GM12878 (cell line): ENCODE results near the gene POLK. TPM values are rescaled to one million over a fixed set of nuclear protein-coding genes. Genes with fewer than 3 reads are reported as not detected.
"Not testable (repeated sequence)": the region's sequence is repeated elsewhere in the genome, so short reads cannot be mapped to it uniquely, and the experiment has no call there.

ENCODE experiments used
- ATAC-seq: fragments of 200-7000 bp; cut with Tn5 transposase; 3 replicates; pipeline ENCODE4 v1.9.1; 2020; ENCODE audit warnings: mild to moderate bottlenecking, moderate library complexity
- BruUV-seq: library from RNA; stranded (reverse); fragments of 400-500 nt; replicated peaks from 2 replicates; lab custom pipeline; 2021; lab: Mats Ljungman, UMichigan
- CTCF ChIA-PET: fragments of 300-600 bp; sonication (Branson Sonifier 250); formaldehyde crosslinking; extraction: SDS; loops from one replicate; lab custom pipeline; 2021; ENCODE audit warnings: inconsistent platforms; lab: Yijun Ruan, JAX
- POLR2A ChIA-PET: fragments of 350-600 bp; formaldehyde crosslinking; extraction: SDS; loops from one replicate; lab custom pipeline; 2021; ENCODE audit warnings: inconsistent platforms; lab: Charles Lee
- RAD21 ChIA-PET: fragments of 300-600 bp; sonication (Branson Sonifier 250); formaldehyde crosslinking; loops from one replicate; lab custom pipeline; 2023; ENCODE audit warnings: antibody characterized with exemption; ENCODE audit not compliant: unreplicated experiment; lab: Charles Lee
- SMC1A ChIA-PET: fragments of 300-600 bp; sonication (Branson Sonifier 250); formaldehyde crosslinking; loops from one replicate; lab custom pipeline; 2023; ENCODE audit not compliant: unreplicated experiment, uncharacterized antibody; lab: Charles Lee
- DNase-seq: peaks from one replicate; pipeline ENCODE4 v3.0.0-alpha.2; 2011; ENCODE audit warnings: low read depth, low spot score
- FAIRE-seq: peaks from 3 replicates; lab custom pipeline; 2011; peaks lifted over from hg19 to GRCh38; lab: Jason Lieb, UNC
- H2AFZ ChIP-seq: 2 replicates; pipeline ENCODE4 v1.6.0; 2011; ENCODE audit warnings: low read depth, low read length, control low read depth; ENCODE audit not compliant: control insufficient read depth
- H3K27ac ChIP-seq: 2 replicates; pipeline ENCODE4 v1.5.1; 2011; ENCODE audit warnings: control low read depth; ENCODE audit not compliant: control insufficient read depth, insufficient read depth
- H3K27me3 ChIP-seq, 2 experiments: replicated peaks in 1 of 2; 2 replicates each; pipeline versions ENCODE4 v1.6.0 to v1.6.1; 2011; ENCODE audit warnings: low read length in 1 of 2; ENCODE audit not compliant: control insufficient read depth in 2 of 2, insufficient read depth in 2 of 2
- H3K36me3 ChIP-seq, 2 experiments: 2 replicates each; pipeline ENCODE4 v1.5.1; 2011; ENCODE audit warnings: low read length in 1 of 2; ENCODE audit not compliant: control insufficient read depth in 2 of 2, insufficient read depth in 2 of 2
- H3K4me1 ChIP-seq: 2 replicates; pipeline ENCODE4 v1.6.1; 2011; ENCODE audit warnings: mild to moderate bottlenecking, low read length, moderate library complexity, mixed read lengths; ENCODE audit not compliant: control insufficient read depth, insufficient read depth
- H3K4me2 ChIP-seq: 2 replicates; pipeline ENCODE4 v1.6.0; 2011; ENCODE audit warnings: control low read depth; ENCODE audit not compliant: control insufficient read depth, insufficient read depth
- H3K4me3 ChIP-seq: fragments of 200-600 bp; sonication (generic); 2 replicates; pipeline ENCODE4 v1.5.1; 2016
- H3K79me2 ChIP-seq: 2 replicates; pipeline ENCODE4 v1.6.0; 2011; ENCODE audit warnings: low read length; ENCODE audit not compliant: control insufficient read depth, insufficient read depth
- H3K9ac ChIP-seq: 2 replicates; pipeline ENCODE4 v1.8.0; 2011; ENCODE audit warnings: low read length, control low read depth, mixed read lengths; ENCODE audit not compliant: control insufficient read depth, insufficient read depth
- H3K9me3 ChIP-seq: replicated peaks from 3 replicates; pipeline ENCODE4 v1.5.1; 2011; ENCODE audit warnings: mild to moderate bottlenecking, low read length; ENCODE audit not compliant: control insufficient read depth, insufficient read depth
- H4K20me1 ChIP-seq: 2 replicates; pipeline ENCODE4 v1.6.0; 2011; ENCODE audit not compliant: control insufficient read depth, insufficient read depth
- BHLHE40 ChIP-seq, 2 experiments: fragments of 450-650 bp in 1 of 2; IDR thresholded peaks; 2 replicates each; pipeline ENCODE4 v1.6.1; 2011 to 2017; ENCODE audit warnings: low read depth in 2 of 2, borderline replicate concordance in 1 of 2, improper control_type of control experiment in 1 of 2, low read length in 1 of 2, mild to moderate bottlenecking in 1 of 2
- BRCA1 ChIP-seq: IDR thresholded peaks from 2 replicates; pipeline ENCODE4 v1.6.1; 2011; ENCODE audit warnings: low read depth, low read length, improper control_type of control experiment
- CREM ChIP-seq: IDR thresholded peaks from 2 replicates; pipeline ENCODE4 v1.6.1; 2014; ENCODE audit warnings: antibody characterized with exemption, low read depth
- E2F4 ChIP-seq: IDR thresholded peaks from 2 replicates; pipeline ENCODE4 v1.6.1; 2012; ENCODE audit warnings: low read depth, low read length, improper control_type of control experiment
- E4F1 ChIP-seq: fragments of 450-650 bp; IDR thresholded peaks from 2 replicates; pipeline ENCODE4 v1.6.1; 2018; ENCODE audit warnings: borderline replicate concordance, mild to moderate bottlenecking; ENCODE audit not compliant: partially characterized antibody
- HDAC2 ChIP-seq: fragments of 200-600 bp; sonication (generic); IDR thresholded peaks from 2 replicates; pipeline ENCODE4 v1.6.1; 2017
- MEF2B ChIP-seq: fragments of 450-650 bp; IDR thresholded peaks from 2 replicates; pipeline ENCODE4 v1.6.1; 2018; ENCODE audit warnings: mild to moderate bottlenecking, moderate library complexity; ENCODE audit not compliant: partially characterized antibody, poor library complexity, severe bottlenecking
- RBBP5 ChIP-seq: fragments of 200-600 bp; sonication (generic); conservative IDR thresholded peaks from 2 replicates; pipeline ENCODE4 v1.6.1; 2016
- SKIL ChIP-seq: fragments of 450-650 bp; IDR thresholded peaks from 2 replicates; pipeline ENCODE4 v1.6.1; 2017; ENCODE audit warnings: mild to moderate bottlenecking, low read depth, inconsistent platforms; ENCODE audit not compliant: poor library complexity, severe bottlenecking
- SMC3 ChIP-seq: IDR thresholded peaks from 2 replicates; pipeline ENCODE4 v1.6.1; 2011; ENCODE audit warnings: low read length, improper control_type of control experiment, borderline replicate concordance
- WGBS: methylation state at CpG from one replicate; pipeline ENCODE4 v1.1.6; 2016; ENCODE audit warnings: low lambda C conversion rate; ENCODE audit not compliant: insufficient replicate concordance, insufficient coverage; ENCODE audit errors: missing lambda C conversion rate; 5-methylcytosine and 5-hydroxymethylcytosine counted together
- in situ Hi-C: fragments of 300-500 bp; cut with MboI; formaldehyde crosslinking; loops from 9 replicates; pipeline ENCODE4 v1.14.3; 2018; ENCODE audit warnings: mixed read lengths
- intact Hi-C: fragments of 100-400 bp; cut with micrococcal nuclease; formaldehyde crosslinking; loops from one replicate; pipeline ENCODE4 v1.14.2; 2022; ENCODE audit not compliant: unreplicated experiment
- polyA plus RNA-seq, 11 experiments: library from polyadenylated mRNA; depleted of rRNA in 4 of 11; unstranded in 6 of 11; stranded (reverse) in 5 of 11; fragments of >200 nt; fragmentation: Nextera tagmentation in 4 of 11; fragmentation: Illumina TruSeq in 1 of 11; extraction: Ambion mirVana in 4 of 11; extraction: Trizol in 1 of 11; gene quantifications; 1 replicate in 1 of 11; 2 replicates in 10 of 11; pipeline versions ENCODE4 v1.2.1 to v1.2.3, GENCODE V29; 2011 to 2016; ENCODE audit warnings: inconsistent platforms in 2 of 11, missing spikeins in 2 of 11, low read depth in 1 of 11
- total RNA-seq, 4 experiments: library from RNA; depleted of rRNA in 3 of 4; stranded (reverse); fragments of >200 nt in 3 of 4; fragmentation: Illumina TruSeq in 1 of 4; extraction: Trizol in 1 of 4; gene quantifications; 2 replicates each; pipeline versions ENCODE4 v1.2.1 to v1.2.3, GENCODE V29; 2013 to 2021

POLK gene
- total and polyA plus RNA-seq, 10 of the 15 experiments (the other 5 are each of a cell fraction or from before 2014, with no cell fraction given) = 10.4 to 47.6 (median 29.0) TPM

GRCh38 chr5:75607341-75607740, 95.7 kb downstream of the POLK start:
- H2AFZ ChIP-seq, FAIRE-seq, H3K4me2 ChIP-seq, H3K36me3 ChIP-seq, H4K20me1 ChIP-seq, H3K4me1 ChIP-seq, H3K79me2 ChIP-seq, BruUV-seq, intact Hi-C loops, H3K4me3 ChIP-seq, H3K9me3 ChIP-seq, H3K27me3 ChIP-seq, H3K27ac ChIP-seq, H3K9ac ChIP-seq, in situ Hi-C loops, DNase-seq: not testable (repeated sequence)
- ChIA-PET SMC1A (interaction anchor here (1.0 to 1.2 kb wide), 4 partner anchors 9 to 74 kb away, joined by 3 to 4 read pairs (median 3); no protein-coding TSS in a partner anchor), CTCF (interaction anchor here (0.9 to 1.8 kb wide), 3 partner anchors 9 to 73 kb away, joined by 3 to 7 read pairs (median 4); no protein-coding TSS in a partner anchor), POLR2A (interaction anchor here (0.6 kb wide), 3 partner anchors 13 to 767 kb away, joined by 3 to 7 read pairs (median 3); no protein-coding TSS in a partner anchor), RAD21 (interaction anchor here (1.3 kb wide), 1 partner anchor 74 kb away, joined by 4 read pairs; no protein-coding TSS in a partner anchor)
- WGBS = 81% methylated on average over 2 of the region's 5 CpGs
- peak; percentile 28; the same call in 2 of the 3 replicates for ATAC-seq

- no TSS peak for BruUV-seq
- Histone ChIP-seq H3K36me3 (0 out of 4 replicates have a peak, but pooled peaks cover 0 to under 1% of the 10 kb centered on the region in 2 experiments), H3K27me3 (no peaks in the 10 kb centered on the region), H3K9ac (no peak overlapping the region), H2AFZ (no peak overlapping the region), H3K4me1 (no peaks in the 10 kb centered on the region), H3K27ac (no peak overlapping the region), H3K9me3 (no peaks in the 10 kb centered on the region), H4K20me1 (no peaks in the 10 kb centered on the region), H3K4me3 (no peak overlapping the region), H3K4me2 (no peak overlapping the region), H3K79me2 (no peaks in the 10 kb centered on the region)
- 100% methylated on average over 1 of the region's 1 CpG for WGBS
- ATAC-seq (no peak), DNase-seq (no peak), FAIRE-seq (no peak)
- intact Hi-C loops = no loop called here
- CTCF ChIA-PET = interaction anchor here (1.8 kb wide), 1 partner anchor 72 kb away, joined by 4 read pairs; no protein-coding TSS in a partner anchor
- in situ Hi-C loops = no loop called here
- POLR2A ChIA-PET = interaction anchor here (1.1 kb wide), 1 partner anchor 233 kb away, joined by 4 read pairs; no protein-coding TSS in a partner anchor
- SMC1A ChIA-PET = interaction anchor here (1.0 to 1.5 kb wide), 2 partner anchors 10 to 49 kb away, joined by 3 to 5 read pairs; no protein-coding TSS in a partner anchor
- RAD21 ChIA-PET = no interaction called here
- TF ChIP-seq SMC3 (no peak), SKIL (no peak), E4F1 (no peak), BRCA1 (no peak), RBBP5 (no peak), HDAC2 (no peak), CREM (no peak), E2F4 (no peak), MEF2B (no peak), BHLHE40 (IDR thresholded peaks at IDR 0.05; ENCODE audit: borderline replicate concordance in 1 of 2, low read depth in 2 of 2, low read length in 1 of 2) (no peak)
Observed at GRCh38 chr5:75608870-75609269, 97.2 kb downstream of the POLK start.
